ENCODE data around the gene KCNK5. TPM values are rescaled to one million over a fixed set of nuclear protein-coding genes. Genes with fewer than 3 reads are reported as not detected.

Gene KCNK5
- total and polyA plus RNA-seq, 2 of the 8 experiments (the other 6 are each of a cell fraction or from before 2014, with no cell fraction given): 20.9 to 44.3 TPM

- CTCF ChIA-PET (ENCODE audit: partially characterized antibody): interaction anchor here (1.0 to 72.8 kb wide), 6 partner anchors 0 to 81 kb away, joined by 3 to 1738 read pairs (median 420); partner anchors contain the start of genes KCNK17 and KCNK5
These were observed 14.2 kb downstream of the KCNK5 start for GRCh38 chr6:39214846-39215639.

More at GRCh38 chr6:39214846-39215639, 14.2 kb downstream of the KCNK5 start:
- H3K4me2 ChIP-seq (ENCODE audit: insufficient read depth in 1 of 2, low read depth in 2 of 2, low read length in 2 of 2): no peak overlapping the region
- H3K23me2 ChIP-seq (ENCODE audit: low read depth, low read length): no peaks in the 10 kb centered on the region
- H3K79me1 ChIP-seq (ENCODE audit: low read depth, low read length): peaks cover 28% of the 10 kb centered on the region
- H2BK120ac ChIP-seq (replicated peaks; ENCODE audit: low read depth, low read length): no peak overlapping the region
- H3K14ac ChIP-seq (ENCODE audit: insufficient read length): no peak overlapping the region
- no peaks in the 10 kb centered on the region for H3K27me3 ChIP-seq (replicated peaks in 1 of 4; ENCODE audit: control insufficient read depth in 3 of 4, extremely low read depth in 1 of 4, insufficient read depth in 3 of 4, low read length in 3 of 4)
- WGBS, 2 experiments (ENCODE audit: extremely low coverage in 1 of 2, insufficient coverage in 1 of 2, insufficient read length in 1 of 2, insufficient replicate concordance in 2 of 2, low coverage in 1 of 2, low lambda C conversion rate in 2 of 2, missing lambda C conversion rate in 1 of 2): 90% methylated on average over 10 of the region's 10 CpGs; no CpG with 5 or more reads in 1 of the 2 experiments
- H3K79me2 ChIP-seq (ENCODE audit: control insufficient read depth in 1 of 2, insufficient read depth in 2 of 2, low read length in 2 of 2): peaks cover 13 to 95% of the 10 kb centered on the region in 2 experiments
- no peak overlapping the region for H2BK12ac ChIP-seq (ENCODE audit: low read depth, low read length)
- H2BK15ac ChIP-seq (ENCODE audit: low read length): no peak overlapping the region
- H3K23ac ChIP-seq (ENCODE audit: insufficient read length): no peak overlapping the region
- no peak overlapping the region for H4K5ac ChIP-seq (ENCODE audit: insufficient read length, low read depth, low read length)
- H2AK5ac ChIP-seq (ENCODE audit: low read depth, low read length): no peak overlapping the region
- POLR2A ChIA-PET (ENCODE audit: partially characterized antibody): interaction anchor here (7.8 kb wide), 1 partner anchor 14 kb away, joined by 66 read pairs; the partner anchor contains the start of gene KCNK5
- no peak overlapping the region for H3K27ac ChIP-seq (ENCODE audit: low read depth, low read length)
- H3K4me3 ChIP-seq (ENCODE audit: extremely low read depth in 1 of 4, insufficient read depth in 2 of 4, low read depth in 3 of 4, low read length in 4 of 4): no peak overlapping the region
- no peak overlapping the region for H2BK5ac ChIP-seq (ENCODE audit: low read depth, low read length)
- no peak overlapping the region for H2BK20ac ChIP-seq (ENCODE audit: low read length)
- H3K18ac ChIP-seq (ENCODE audit: extremely low read depth, low read length): no peak overlapping the region
- H3K9me3 ChIP-seq (ENCODE audit: insufficient read depth in 2 of 2, low read depth in 1 of 2, low read length in 1 of 2): no peaks in the 10 kb centered on the region
- H4K20me1 ChIP-seq (replicated peaks in 1 of 2; ENCODE audit: control insufficient read depth in 1 of 2, insufficient read depth in 2 of 2, low read length in 2 of 2): peaks cover 46 to 50% of the 10 kb centered on the region in 2 experiments
- peaks cover 0 to 10% (median 3%) of the 10 kb centered on the region in 4 experiments; a peak in 3 of 8 replicates for H3K36me3 ChIP-seq (ENCODE audit: control insufficient read depth in 2 of 4, insufficient read depth in 4 of 4, low read length in 3 of 4)
- no peak overlapping the region for H2AFZ ChIP-seq (ENCODE audit: low read length)
- no peak overlapping the region; the same call in 1 of the 2 replicates for H4K8ac ChIP-seq (ENCODE audit: extremely low read depth, insufficient read depth, low read length)
- no peak overlapping the region for H3K9ac ChIP-seq (replicated peaks in 1 of 4; ENCODE audit: extremely low read depth in 1 of 4, low read depth in 3 of 4, low read length in 3 of 4)
- H3K4me1 ChIP-seq (replicated peaks in 1 of 4; ENCODE audit: control insufficient read depth in 3 of 4, insufficient read depth in 4 of 4, low read length in 3 of 4): peaks cover 12 to 30% (median 20%) of the 10 kb centered on the region in 4 experiments
- H3K56ac ChIP-seq (replicated peaks; ENCODE audit: insufficient read length, low read depth, low read length): no peak overlapping the region
- DNase-seq (ENCODE audit: low read depth in 1 of 2, low spot score in 2 of 2): no peak
- FAIRE-seq: no peak
- H4K91ac ChIP-seq (replicated peaks; ENCODE audit: insufficient read length, low read length): no peak overlapping the region
- no peak for TF ChIP-seq POU5F1 (IDR thresholded peaks at IDR 0.05; ENCODE audit: low read depth, low read length)
- no peak for TF ChIP-seq CEBPB (IDR thresholded peaks at IDR 0.05; ENCODE audit: low read depth, low read length)
- no peak for TF ChIP-seq CHD2 (IDR thresholded peaks at IDR 0.05; ENCODE audit: low read length)
- TF ChIP-seq KDM4A (IDR thresholded peaks at IDR 0.05; ENCODE audit: low read depth, low read length, severe bottlenecking): no peak
- TF ChIP-seq TEAD4 (IDR thresholded peaks at IDR 0.05; ENCODE audit: low read depth, low read length): no peak
- TF ChIP-seq CREB1 (IDR thresholded peaks at IDR 0.05): no peak
- TF ChIP-seq ASH2L (IDR thresholded peaks at IDR 0.05; ENCODE audit: low read length): no peak
- no peak for TF ChIP-seq SUZ12 (IDR thresholded peaks at IDR 0.05; ENCODE audit: low read length)
- no peak for TF ChIP-seq SIN3A (conservative IDR thresholded peaks at IDR 0.05 in 1 of 2, IDR thresholded peaks at IDR 0.05 in 1 of 2; ENCODE audit: low read depth in 1 of 2, low read length in 2 of 2)
- TF ChIP-seq POLR2A (IDR thresholded peaks at IDR 0.05; ENCODE audit: control extremely low read depth in 1 of 2, low read depth in 2 of 2, low read length in 2 of 2): no peak
- TF ChIP-seq TCF12 (IDR thresholded peaks at IDR 0.05; ENCODE audit: low read depth, low read length): no peak
- no peak for TF ChIP-seq SP4 (IDR thresholded peaks at IDR 0.05; ENCODE audit: low read length)
- H3K4ac ChIP-seq (replicated peaks; ENCODE audit: insufficient read length, low read depth, low read length): no peak overlapping the region
